GM12864 (cell line): Measurements from ENCODE around the gene DSCAML1.
"Not testable (repeated sequence)": the region's sequence is repeated elsewhere in the genome, so short reads cannot be mapped to it uniquely, and the experiment has no call there.

Experiments used
- DNase-seq: peaks from one replicate; pipeline ENCODE4 v3.0.0-alpha.2; 2011; ENCODE audit warnings: low read depth
- H3K4me3 ChIP-seq: 2 replicates; pipeline ENCODE4 v1.5.1; 2011; ENCODE audit warnings: mild to moderate bottlenecking, low read depth, low read length, control low read depth
- CTCF ChIP-seq: IDR thresholded peaks from 2 replicates; pipeline ENCODE4 v1.5.1; 2011; ENCODE audit warnings: low read depth, mild to moderate bottlenecking, moderate library complexity, low read length, control low read depth, inconsistent platforms; ENCODE audit errors: missing control alignments

The DSCAML1 gene

GRCh38 chr11:117409511-117409910, 387.5 kb downstream of the DSCAML1 start:
- no peak overlapping the region for H3K4me3 ChIP-seq
- DNase-seq, result no peak
- TF ChIP-seq CTCF, result no peak

- TF ChIP-seq CTCF, result no peak
- DNase-seq, result no peak
- no peak overlapping the region for H3K4me3 ChIP-seq
Observed at GRCh38 chr11:117408356-117408755, 388.7 kb downstream of the DSCAML1 start.

GRCh38 chr11:117407016-117407415, 390.0 kb downstream of the DSCAML1 start:
- DNase-seq, result no peak
- H3K4me3 ChIP-seq, result no peak overlapping the region
- no peak for TF ChIP-seq CTCF

GRCh38 chr11:117405898-117406297, 391.1 kb downstream of the DSCAML1 start:
- not testable (repeated sequence) for H3K4me3 ChIP-seq, DNase-seq

- not testable (repeated sequence) for H3K4me3 ChIP-seq, DNase-seq
Observed at GRCh38 chr11:117399100-117399840, 397.7 kb downstream of the DSCAML1 start.

GRCh38 chr11:117398618-117399017, 398.4 kb downstream of the DSCAML1 start:
- DNase-seq, H3K4me3 ChIP-seq: not testable (repeated sequence)

- no peak overlapping the region for H3K4me3 ChIP-seq
- DNase-seq, result no peak
- TF ChIP-seq CTCF, result no peak
Observed at GRCh38 chr11:117396970-117397369, 400.0 kb downstream of the DSCAML1 start.

GRCh38 chr11:117395476-117395875, 401.5 kb downstream of the DSCAML1 start:
- no peak overlapping the region for H3K4me3 ChIP-seq
- no peak for TF ChIP-seq CTCF
- DNase-seq, result no peak
